Stimulated activated CD4-positive, alpha-beta T cell treated with anti-CD3 and anti-CD28 coated beads, Interleukin-1b, Interleukin-23, amount 100 ng/mL, for 4 hours (primary cell): ENCODE results near the gene PARVA.

ENCODE experiments used
- DNase-seq, 2 donors: peaks; one replicate each; pipeline ENCODE4 v3.0.0-alpha.2; 2020; ENCODE audit warnings: low read depth in 2 of 2

PARVA gene

DNA sequence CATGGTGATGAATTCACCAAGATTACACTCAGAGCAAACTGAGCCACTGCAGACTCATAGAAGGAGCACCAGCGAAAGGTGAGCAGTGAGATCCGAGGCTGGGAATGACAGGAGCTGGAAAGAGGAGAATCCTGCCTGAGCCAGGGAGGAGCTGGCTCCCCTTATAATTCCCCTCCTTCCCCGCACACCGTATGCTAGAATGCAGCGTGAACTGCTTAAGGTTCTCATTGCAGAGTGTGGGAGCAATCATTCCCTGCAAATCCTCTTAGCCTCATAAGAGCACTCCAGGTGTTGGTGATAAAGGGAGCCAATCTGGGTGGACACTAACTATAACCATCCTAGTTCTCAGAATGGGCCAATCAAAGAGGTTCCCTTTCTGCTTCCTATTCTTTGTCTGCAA lies 169.3 kb downstream of the PARVA start:
- no peak for DNase-seq

DNA sequence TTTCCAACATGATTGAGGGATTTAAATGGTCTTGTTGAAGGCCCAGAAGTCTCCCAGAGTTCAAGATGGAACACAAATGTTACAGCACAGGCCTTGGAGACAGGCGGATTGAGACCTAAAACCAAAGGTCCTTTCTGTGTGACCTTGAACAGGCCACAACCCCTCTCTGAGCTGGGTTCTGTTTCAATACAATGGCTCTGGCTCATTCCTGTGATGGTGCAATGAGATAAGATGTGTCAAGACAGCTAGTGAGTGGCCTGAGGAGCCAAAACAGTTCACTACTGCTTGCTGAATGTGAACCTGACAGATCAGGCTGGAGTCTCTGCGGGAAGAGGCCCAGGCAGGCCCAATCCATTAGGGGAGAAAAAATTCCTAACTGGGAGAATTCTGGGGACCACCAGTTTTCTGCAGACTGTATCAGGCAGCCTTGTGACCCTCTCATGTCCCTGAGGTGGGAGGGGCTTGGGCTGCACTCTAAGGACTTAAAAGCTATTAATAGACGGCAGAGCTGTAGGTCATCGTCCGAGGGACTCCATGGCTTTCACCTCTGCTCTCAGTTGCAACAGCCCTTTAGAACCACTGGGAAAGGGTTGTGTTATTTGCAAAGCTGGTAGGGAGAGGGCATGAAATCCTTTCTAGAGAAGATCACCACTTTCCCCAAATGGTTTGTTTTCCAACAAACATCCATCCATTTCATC lies 170.7 kb downstream of the PARVA start:
- DNase-seq, result no peak

DNA sequence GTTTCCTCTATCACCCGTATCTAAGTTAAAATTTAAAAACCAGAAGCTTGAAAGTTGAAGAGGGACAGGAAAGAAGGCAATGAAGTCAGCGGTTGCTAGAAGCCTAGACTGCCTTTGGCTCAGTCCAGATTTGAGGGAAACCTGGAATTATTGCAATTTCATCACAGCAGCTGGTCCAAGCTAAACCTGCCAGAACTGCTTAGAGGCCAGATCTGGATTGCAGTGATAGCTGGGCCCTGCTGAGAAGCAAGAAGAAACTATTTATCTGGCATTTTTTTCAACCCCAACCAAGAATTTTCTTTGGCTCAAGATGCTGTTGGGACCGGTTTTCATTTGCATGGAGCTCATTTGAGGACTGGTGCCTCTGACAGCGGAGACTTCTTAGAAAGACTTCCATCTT lies 175.3 kb downstream of the PARVA start:
- no peak for DNase-seq

DNA sequence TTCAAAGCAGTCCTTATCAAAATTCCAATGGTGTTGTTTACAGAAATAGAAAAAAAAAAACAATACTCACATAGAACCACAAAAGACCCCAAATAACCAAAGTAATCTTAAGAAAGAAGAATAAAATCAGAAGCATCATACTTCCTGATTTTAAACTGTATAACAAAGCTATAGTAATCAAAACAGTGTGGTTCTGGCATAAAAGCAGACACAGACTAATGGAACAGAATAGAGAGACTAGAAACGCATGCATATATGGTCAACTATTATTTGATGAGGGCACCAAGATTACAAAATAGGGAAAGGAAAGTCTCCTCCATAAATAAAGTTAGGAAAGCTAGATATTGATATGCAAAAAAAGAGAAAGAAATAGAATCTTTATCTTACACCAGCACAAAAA lies 176.8 kb downstream of the PARVA start:
- DNase-seq, result no peak

DNA sequence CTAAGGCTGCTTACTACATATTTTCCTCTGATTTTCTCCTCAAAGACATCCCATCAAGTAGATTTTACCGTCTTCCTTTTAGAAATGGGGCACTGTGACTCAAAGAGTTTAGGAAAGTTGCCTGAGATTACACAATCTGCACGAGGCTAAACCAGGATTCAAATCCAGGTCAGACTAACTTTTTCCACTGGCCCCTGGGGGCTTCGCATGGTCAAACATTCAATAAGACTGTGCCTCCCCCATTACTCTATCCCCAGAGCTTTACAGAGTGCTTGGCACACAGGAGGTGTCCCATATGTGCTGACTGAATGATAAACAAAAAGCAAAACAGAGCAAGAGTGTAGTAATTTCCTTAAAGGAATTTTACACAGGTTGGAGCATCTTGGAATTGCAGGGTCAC lies 178.8 kb downstream of the PARVA start:
- DNase-seq, result no peak

DNA sequence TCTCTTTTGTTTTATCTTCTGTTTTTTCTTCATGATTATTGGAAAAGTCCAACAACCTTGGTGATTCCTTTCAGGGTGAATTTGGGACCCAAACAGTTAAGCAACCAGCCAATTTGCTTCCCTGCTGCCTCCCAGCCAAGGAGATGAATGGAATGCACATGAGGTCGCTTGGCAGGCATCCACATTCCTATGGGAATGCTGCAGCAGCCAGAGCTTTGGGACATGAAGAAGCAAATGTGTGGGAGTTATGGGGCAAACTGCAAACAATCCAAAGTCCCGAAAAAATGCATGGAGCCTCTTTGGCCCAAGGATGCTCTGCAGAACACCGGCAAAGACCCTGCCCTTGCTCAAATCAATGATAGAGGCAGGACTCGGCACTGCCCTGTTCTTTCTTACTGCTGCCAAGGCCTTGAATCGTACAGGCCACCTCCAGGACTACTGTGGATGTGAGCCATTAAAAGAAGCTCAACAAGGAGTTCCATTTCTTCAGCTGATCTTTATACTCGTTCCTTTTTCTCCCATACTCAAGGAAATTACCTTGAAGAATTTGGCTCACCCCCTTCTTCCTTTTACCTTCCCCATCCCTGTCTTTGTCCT lies 179.5 kb downstream of the PARVA start:
- DNase-seq, result no peak

DNA sequence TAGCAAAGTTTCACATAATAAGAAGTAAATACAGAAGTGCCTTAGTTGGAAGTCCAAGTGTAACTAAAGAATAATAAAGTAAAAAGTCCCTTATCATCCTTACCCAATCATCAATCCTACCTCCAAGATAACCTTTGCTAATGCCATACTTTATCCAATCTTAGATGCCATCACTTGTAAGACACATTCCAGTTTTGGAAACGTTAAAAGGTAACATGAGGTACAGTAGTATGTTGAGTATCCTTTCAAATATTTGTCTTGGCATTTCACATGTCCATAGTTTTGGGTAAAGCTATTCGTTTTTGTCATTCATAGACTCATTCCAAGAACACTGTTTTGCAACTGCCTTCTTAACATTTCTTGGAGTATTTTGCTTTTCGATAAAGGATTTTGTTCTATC lies 181.6 kb downstream of the PARVA start:
- DNase-seq, result no peak

DNA sequence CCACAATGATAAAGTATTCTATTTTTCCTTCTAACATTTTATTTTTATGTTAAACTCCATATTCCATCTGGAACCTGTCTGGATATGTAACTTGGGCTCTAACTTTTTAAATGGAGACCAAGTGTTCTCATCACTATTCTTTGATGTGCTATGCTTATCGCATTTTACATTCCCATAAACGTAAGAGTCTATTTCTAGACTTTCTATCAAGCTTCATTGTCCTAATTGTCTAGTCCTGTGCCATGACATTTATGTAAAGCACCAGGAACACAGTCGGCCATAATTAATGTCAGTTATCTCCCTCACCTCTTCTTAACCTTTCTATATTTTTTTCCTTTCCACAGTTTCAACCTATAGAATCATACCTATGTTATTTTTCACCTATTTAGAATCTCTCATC lies 183.0 kb downstream of the PARVA start:
- no peak for DNase-seq

DNA sequence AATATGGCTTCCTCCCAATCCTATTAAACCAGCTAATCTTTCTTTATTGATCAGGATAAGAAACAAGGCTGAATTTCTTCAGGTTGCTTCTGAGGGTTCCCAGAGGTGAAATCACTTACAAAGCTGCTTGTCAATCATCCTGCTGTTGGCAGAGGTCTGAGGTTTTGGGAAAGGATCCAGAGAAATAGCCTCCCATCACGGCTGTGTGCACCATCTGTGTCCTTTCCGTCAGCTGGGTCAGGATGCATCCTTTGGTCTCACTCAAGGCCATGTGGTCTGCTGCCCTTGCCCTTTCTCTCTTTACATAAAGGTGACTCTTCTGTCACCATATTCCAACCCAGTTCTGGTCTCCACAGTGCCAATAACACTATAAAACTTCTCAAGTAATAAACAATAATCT lies 183.5 kb downstream of the PARVA start:
- no peak for DNase-seq

DNA sequence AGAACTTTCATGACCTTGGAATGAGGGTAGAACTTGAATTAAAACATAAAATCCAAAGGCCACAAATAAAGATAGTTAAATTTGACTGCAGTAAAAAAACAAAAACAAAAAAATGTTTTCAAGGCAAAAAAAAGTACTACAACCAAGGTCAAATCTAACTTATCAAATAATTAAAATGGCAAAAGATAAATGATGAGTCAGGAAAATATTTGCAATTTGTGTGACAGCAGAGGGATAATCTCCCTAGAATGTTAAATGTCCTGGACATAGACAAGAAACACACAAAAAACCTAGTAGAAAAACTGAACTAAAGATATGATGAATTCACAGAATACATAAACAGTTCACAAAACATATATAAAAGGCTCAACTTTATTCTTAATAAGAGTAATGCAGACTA lies 186.6 kb downstream of the PARVA start:
- no peak for DNase-seq

DNA sequence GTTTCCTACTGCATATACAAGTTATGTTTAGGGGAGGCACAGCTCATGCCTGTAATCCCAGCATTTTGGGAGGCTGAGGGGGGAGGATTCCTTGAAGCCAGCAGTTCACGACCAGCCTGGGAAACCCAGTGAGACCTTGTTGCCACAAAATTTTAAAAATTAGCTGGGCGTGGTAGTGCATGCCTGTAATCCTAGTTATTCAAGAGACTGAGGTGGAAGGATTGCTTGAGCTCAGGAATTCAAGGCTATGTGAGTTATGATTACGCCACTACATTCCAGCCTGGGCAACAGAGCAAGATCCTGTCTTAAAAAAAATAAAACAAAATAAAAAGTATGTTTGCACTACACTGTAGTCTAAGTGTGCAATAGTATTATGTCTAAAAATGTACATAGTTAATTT lies 188.0 kb downstream of the PARVA start:
- DNase-seq, result no peak

DNA sequence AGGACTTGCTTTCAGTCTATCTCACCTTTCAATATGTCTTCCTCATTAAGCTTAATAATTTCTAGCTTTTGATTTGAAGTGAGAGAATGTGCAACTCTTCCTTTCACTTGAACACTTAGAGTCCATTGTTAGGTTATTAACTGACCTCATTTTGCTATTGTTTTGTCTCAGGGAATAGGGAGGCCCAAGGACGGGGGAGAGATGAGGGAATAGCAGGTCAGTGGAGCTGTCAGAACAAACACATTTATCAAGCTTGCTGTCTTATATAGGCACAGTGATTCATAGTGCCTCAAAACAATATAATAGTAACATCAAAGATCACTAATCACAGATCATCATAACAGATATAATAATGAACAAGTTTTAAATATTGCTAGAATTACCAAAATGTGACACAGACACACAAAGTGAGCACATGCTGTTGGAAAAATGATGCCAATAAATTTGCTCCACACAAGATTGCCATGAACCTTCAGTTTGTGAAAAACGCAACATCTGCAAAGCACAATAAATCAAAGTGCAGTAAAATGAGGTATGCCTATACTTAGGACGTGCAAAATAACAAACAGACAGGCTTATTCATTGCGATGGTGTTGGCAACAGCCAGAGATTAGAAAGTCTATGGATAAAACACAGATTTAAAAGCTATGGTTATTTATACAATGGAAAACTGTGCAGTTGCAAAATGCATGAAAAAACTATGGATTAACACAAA lies 190.5 kb downstream of the PARVA start:
- no peak for DNase-seq

DNA sequence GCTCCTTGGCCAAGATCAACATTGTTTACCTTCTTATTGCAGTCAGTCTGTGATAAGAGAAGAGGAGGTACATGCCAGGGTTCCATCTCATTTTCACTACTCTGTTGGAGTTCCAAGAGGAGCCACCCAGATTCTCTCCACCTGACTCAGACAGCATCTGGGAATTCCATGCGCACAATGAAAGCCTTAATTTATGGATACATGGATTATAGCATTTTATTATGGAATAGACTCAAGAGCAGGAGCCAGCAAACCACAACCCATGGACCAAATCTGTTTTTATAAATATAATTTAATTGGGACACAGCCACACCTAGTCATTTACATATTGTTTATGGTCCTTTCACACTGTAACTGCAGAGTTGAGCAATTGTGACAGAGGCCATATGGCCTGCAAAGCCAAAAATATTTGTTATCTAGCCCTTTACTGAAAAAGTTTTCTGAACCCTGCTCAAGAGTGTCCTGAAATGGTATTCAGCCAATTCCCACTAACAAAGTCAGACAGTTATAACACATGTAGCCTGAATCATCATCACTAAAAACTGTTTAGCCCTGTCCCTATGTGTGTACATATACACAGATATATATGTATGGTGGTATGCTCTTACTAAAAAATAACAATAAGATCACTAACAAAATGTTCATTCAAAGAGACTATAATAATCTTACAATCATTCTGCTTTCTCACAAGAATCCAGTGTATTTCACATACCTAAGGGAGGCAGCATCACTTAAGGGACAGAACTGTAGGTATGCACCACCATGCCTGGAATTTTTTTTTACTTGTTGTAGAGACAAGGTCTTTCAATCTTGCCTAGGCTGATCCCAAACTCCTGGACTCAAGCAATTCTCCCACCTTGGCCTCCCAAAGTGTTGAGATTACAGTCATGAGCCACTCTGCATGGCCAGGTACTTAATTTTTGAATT lies 192.4 kb downstream of the PARVA start:
- no peak for DNase-seq

DNA sequence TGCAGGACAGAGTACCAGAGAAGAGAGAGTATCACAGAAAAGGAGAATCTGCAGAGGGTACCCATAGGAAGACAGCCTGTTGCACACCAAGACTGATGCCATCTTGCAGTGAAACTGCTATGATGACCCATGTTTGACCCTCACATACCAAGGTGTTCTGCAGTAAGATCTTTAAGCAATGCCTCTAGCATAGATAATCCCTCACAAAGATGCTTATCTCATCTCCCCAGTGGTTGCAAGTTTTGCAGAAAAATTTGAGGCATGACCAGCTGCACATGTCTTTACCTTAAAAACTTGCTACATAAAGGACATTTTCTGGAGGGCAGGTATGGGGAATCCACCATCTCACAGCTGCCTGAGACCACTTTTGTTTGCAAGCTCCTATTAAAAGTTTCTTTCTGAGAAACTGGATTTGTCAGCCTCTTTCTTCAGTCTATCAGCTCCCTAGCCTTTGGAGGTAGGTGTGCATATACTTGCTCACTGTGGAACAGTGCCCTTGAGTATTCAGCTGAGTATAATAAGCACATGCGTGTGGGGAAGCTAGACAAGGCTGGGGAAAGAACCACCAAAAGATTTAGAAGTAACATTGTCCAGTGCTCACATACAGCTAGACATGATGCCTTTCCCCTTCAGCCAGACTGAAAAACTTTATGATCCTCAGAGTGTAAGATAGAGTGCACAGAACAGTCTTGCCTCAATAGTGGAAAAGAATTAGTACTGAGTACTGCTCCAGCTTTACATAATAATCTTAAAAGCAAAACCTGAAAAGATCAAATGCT lies 196.5 kb downstream of the PARVA start:
- DNase-seq, result no peak

DNA sequence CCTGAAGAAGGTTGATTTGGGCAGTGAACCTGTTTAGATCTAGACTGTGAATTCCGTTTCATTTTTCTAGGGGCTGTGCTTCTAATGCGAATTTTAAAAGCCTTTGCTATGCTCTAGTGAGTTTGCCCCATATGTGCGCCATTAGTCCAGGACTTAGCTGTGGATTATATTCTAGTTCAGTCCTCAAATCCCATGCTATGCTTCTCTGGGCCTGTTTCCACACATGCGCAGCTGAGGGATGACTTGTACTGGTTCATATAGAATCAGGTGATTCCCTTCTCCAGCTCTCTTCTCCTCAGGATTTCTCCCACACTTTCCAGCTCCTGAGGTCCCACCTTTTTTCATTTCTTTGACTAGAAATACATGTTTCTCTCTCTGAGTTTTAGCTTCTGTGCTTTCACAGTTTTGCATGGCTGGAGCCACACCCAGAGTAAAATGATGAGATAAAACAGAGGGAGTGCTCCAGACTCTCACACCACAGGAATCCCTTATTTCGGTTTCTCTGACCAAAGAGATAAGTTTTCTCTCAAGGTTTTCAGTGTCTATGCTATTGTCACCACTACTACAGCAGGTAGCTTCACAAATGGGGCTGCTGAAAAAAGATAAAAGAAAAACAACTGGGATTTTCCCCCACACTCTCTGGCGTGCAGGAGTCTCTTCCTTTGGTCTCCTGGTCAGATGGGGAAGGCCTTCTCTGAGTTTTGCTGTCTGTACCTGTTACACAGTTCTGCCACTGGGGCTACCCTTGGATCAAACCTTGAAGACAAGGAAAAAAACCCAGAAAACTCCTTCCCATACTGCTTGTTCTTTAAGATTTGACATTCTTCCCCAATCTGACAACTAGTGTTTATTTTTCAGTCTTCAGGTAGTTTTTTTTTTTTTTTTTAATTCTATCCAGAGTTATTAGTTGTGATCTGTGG lies 200.6 kb downstream of the PARVA start:
- DNase-seq, result no peak

DNA sequence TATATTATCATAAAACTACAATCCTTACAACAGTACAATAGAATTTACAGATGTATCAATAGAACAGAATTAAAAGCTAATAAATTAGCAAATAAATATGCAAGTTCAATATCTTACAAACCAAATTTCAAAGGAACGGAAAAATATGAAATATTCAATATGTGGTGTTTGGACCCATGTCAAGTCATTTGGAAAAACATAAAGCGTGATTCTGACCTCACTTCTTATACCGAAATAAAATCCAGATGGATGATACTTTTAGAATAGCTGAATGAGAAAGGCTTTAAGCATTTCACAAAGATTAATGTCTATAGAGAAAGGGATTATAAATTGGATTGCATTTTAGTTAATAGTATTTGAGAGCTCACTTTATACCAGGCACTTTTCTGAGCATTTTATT lies 204.0 kb downstream of the PARVA start:
- DNase-seq, result no peak

DNA sequence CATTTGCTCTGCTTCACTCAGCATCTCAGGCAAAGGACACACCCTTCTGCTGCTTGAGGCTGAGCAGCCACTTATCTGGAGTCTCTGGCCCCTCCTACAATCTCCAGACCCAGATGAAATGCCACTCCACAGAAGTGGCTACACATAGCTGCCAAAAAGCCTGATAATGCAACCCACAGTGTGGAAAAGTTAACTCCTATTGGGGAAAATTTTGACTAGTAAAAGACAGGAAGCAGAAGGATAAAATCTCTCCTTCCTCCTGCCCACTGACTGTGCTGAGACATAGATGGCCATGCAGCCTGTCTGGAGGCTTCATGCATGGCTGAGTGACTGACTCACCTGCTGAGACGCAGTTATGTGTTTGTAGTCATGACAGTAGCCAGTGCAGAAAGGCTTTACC lies 204.6 kb downstream of the PARVA start:
- no peak for DNase-seq
